HEK293T (cell line): ENCODE results near the gene SPIB.

Experiments
- BHLHE40 ChIP-seq: fragments of 450-650 bp; IDR thresholded peaks from 2 replicates; pipeline ENCODE4 v1.6.1; 2016; ENCODE audit warnings: mild to moderate bottlenecking, moderate library complexity, borderline replicate concordance
- CTBP1 ChIP-seq: fragments of 450-650 bp; IDR thresholded peaks from 2 replicates; pipeline ENCODE4 v1.6.1; 2016; ENCODE audit warnings: borderline replicate concordance
- FOXM1 ChIP-seq: fragments of 450-650 bp; IDR thresholded peaks from 2 replicates; pipeline ENCODE4 v1.6.1; 2017; ENCODE audit warnings: mild to moderate bottlenecking, borderline replicate concordance
- LEF1 ChIP-seq: fragments of 450-650 bp; IDR thresholded peaks from 2 replicates; pipeline ENCODE4 v1.6.1; 2017; ENCODE audit warnings: mild to moderate bottlenecking, borderline replicate concordance
- SP1 ChIP-seq: fragments of 450-650 bp; IDR thresholded peaks from 2 replicates; pipeline ENCODE4 v1.6.1; 2017
- SUZ12 ChIP-seq: fragments of 450-650 bp; IDR thresholded peaks from 2 replicates; pipeline ENCODE4 v1.6.1; 2016; ENCODE audit warnings: mild to moderate bottlenecking
- TARDBP ChIP-seq: fragments of 450-650 bp; IDR thresholded peaks from 2 replicates; pipeline ENCODE4 v1.6.1; 2016
- ZNF384 ChIP-seq: fragments of 450-650 bp; IDR thresholded peaks from 2 replicates; pipeline ENCODE4 v1.6.1; 2016
- TF ChIP-seq, protein P1 (sequence below): fragments of 450-650 bp; IDR thresholded peaks from 2 replicates; pipeline ENCODE4 v1.6.1; 2016

DNA sequence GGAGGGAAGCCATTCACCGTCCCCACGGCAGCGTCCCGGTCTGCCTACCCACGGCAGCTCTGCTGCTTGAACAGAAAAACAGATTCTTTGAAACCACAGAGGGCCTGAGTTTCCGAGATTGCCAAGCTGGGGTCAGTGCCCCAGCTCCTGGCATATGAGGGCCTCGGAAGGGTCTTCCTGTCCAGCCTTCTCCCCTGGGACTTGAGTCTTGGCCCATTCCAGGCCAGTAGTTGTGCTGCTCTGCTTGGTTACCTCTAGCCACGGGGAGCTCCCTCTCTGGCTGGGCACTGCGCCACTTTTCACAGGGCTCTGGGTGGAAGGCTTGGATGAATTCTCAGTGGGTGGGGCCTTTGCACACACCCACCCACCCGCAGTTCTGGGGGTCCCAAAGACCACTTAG lies 8.6 kb upstream of the SPIB start:
- TF ChIP-seq TARDBP (no peak), ZNF384 (no peak), SP1 (no peak), SUZ12 (no peak), CTBP1 (no peak), FOXM1 (no peak), LEF1 (no peak), BHLHE40 (no peak)
- TF ChIP-seq, protein P1, sequence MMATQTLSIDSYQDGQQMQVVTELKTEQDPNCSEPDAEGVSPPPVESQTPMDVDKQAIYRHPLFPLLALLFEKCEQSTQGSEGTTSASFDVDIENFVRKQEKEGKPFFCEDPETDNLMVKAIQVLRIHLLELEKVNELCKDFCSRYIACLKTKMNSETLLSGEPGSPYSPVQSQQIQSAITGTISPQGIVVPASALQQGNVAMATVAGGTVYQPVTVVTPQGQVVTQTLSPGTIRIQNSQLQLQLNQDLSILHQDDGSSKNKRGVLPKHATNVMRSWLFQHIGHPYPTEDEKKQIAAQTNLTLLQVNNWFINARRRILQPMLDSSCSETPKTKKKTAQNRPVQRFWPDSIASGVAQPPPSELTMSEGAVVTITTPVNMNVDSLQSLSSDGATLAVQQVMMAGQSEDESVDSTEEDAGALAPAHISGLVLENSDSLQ = no peak
